Measurements from ENCODE around the gene FN3K.

The FN3K gene

GRCh38 chr17:82734987-82735866 lies at the start of gene FN3K:
TSS of gene FN3K (plus strand) at chr17:82735615. CDS start at chr17:82735637, 22 bp downstream.
- peak; percentile 62 for DNase-seq (ENCODE audit: low spot score)

DNA sequence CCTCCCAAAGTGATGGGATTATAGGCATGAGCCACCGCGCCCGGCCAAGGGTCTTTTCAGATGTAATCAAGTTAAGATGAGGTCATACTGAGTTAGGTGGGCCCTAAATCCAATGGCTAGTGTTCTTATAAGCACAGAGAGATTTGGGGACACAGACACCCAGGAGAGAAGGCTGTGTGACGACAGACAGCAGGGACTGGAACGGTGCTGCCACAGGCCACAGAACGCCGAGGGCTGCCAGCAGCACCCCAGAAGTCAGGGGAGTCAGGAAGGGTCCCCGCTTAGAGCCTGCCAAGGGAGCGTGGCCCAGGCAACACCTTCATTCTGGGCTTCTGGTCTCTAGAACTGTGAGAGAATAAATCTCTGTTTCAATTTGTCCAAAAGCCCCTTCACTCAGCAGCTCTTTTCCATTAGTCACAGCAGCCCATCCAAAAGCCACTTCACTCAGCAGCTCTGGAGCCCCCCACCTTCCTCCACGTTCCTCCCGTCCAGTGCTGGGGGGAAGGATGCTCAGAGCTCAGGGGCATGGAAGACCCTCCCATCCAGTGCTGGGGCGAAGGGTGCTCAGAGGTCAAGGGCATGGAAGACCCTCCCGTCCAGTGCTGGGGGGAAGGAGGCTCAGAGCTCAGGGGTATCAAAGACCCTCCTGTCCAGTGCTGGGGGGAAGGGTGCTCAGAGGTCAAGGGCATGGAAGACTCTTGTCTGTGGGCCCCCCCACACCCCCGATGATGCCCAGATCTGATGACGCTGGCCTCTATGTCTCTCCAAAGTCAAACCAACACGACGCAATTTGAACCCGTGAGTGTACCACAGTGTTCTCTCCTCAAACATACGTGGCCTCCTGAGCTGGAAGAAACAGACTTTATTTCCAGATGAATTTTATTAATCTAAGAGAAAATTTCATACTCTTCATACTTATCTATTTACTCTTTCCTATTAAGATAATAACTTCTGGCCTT lies 48.8 kb upstream of the FN3K start:
- DNase-seq (ENCODE audit: low spot score) = no peak

- DNase-seq (ENCODE audit: low spot score) = peak; percentile 91
Observed at GRCh38 chr17:82687375-82687861, 48.0 kb upstream of the FN3K start.

DNA sequence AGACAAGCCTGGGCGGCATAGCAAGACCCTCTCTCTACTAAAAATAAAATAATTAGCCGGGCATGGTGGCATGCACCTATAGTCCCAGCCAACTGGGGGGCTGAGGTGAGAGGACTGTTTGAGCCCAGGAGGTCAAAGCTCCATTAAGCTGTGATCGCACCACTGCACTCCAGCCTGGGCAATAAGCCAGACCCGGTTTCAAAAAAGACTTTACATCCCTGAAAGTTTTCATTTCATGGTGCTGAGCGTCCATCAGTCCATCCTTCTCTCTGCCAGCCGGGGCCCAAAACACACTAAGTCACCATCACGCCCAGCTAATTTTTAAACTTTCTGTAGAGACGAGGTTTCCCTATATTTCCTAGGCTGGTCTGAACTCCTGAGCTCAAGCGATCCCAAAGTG lies 47.5 kb upstream of the FN3K start:
- peak; percentile 62 for DNase-seq (ENCODE audit: low spot score)

DNA sequence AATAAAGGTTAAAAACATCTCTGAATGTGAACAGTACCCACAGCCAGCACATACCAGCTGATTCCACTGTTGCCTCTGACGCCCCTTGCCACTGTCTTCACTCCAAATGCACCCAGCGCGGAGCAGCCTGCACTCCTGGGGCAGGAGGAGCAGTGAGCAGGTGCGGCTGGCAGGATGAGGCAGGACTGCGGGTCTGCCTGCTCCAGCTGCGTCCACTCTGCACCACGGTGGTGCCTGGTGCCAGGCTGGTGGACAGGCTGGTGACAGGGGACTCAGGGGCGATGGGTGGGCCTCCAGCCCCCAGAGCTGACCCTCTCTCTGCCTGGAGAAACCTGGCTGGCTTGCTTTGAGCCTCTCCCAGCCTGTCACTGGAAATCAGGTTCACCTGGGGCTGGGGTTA lies 46.3 kb upstream of the FN3K start:
- no peak for DNase-seq (ENCODE audit: low spot score)

- no peak for DNase-seq (ENCODE audit: low spot score)
Observed at GRCh38 chr17:82690786-82691489, 44.5 kb upstream of the FN3K start.

DNA sequence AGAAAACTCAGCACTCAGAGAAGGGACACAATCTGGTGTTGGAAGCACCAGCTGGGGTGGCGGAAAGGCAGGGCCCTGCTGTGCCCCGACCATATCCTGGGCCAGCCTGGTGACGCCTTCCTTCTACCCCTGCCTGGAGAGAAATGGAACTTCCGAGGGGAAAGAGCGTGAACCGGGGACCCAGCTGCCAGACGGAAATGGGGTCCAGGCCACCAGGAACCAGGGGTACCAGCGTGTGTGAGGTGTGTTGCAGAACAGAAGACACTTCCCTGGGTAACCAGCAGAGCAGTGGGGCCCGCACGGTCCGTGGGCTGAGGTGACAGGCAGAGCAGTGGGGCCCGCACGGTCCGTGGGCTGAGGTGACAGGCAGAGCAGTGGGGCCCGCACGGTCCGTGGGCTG lies 43.7 kb upstream of the FN3K start:
- no peak for DNase-seq (ENCODE audit: low spot score)

- DNase-seq (ENCODE audit: low spot score) = no peak
Observed at GRCh38 chr17:82692268-82692667, 43.1 kb upstream of the FN3K start.

- DNase-seq (ENCODE audit: low spot score) = no peak
Observed at GRCh38 chr17:82693168-82693867, 42.1 kb upstream of the FN3K start.

DNA sequence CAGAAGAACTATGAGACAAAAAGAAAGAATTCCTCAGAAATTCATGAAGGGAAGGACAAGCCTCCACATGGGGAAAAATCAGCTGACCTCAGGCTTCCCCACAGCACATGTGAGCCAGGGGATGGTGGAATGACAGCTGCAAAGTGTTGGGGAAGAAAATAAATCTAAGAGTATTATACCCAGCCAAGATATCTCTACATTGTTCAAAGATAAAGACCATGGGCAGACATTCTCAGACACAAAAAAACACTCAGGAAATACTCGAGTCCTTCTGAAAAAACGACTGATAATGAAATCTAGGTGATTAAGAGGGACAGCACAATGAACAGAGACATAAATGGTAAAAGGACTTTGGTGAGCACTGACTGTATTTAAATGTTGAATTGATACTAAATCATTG lies 40.8 kb upstream of the FN3K start:
- DNase-seq (ENCODE audit: low spot score) = no peak

DNA sequence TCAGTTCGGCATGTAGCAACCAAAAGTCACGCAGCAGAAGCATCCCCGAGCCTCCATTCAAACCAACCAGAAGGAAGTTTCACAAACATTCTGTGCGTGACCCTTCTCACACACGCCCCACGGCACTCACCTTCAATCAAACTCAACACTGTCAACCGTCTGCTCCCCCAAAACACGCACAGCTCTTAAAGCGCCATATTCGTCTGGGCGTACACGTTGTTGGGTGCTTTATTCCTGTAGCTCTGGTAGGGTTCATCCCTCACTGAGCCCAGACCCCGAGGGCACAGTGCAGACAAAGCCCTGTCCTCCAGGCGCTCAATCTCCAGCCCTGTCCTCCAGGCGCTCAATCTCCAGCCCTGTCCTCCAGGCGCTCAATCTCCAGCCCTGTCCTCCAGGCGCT lies 39.2 kb upstream of the FN3K start:
- DNase-seq (ENCODE audit: low spot score) = no peak

GRCh38 chr17:82696916-82697807 lies 38.3 kb upstream of the FN3K start:
- peak; percentile 13 for DNase-seq (ENCODE audit: low spot score)

DNA sequence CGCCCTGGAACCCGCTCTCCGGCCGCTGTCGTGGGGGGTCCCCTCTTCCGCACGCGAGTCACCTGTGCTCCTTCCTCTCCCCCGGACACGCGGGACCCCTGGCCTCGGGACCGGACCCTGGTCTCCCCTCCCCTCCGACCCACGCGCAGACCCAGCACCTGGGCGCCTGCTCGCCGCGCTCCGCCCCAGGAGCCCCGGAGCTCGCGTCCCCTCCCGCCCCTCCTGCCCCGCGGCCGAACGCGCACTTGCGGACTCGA lies 37.7 kb upstream of the FN3K start:
- no peak for DNase-seq (ENCODE audit: low spot score)

DNA sequence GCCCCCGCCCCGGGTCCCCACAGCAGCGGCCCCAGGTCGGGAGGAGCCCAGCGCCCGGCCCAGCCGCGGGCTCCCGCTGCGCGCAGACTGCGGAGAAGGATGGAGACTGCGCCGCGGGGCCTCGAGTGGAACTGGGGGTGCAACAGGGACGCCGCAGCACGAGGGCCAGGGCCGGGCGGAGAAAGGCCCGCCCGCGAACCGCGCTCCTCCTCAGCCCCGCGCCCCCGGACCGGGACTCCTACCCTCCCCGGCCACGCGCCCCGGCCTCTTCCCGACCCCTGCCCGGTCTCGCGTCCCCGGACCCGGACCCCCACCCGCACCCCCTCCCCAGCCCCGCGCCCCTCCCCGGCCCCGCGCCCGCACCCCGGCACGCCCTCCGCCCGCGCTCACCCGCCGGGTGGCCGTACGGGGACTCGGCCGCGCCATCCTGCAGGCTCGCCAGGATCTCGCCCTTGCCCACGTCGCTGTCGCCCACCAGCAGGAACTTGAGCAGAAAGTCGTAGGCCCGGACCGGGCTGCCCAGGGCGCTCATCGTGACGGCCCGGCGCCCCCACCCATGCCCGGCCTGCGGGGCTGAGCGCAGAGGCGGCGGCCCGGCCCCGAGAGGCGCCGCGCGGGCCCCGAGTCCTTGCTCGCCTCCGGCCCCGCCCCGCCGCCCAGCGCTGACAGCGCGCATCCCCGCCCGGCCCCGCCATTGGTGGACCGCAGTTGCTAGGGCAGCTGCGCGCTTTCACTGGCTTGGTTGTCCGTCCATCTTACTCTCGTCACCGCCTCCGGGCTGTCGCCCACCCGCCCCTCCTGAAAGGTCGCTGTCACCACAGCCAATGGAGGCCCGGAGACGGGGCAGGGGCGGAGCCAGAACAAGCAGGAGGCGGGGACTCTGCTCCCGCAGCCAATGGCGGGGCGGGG lies 37.1 kb upstream of the FN3K start, which contains the start of gene RAB40B:
Gene RAB40B, minus strand, starts transcription at position 634 of the 909 bp plus-strand sequence. Its CDS starts 102 bp downstream, at position 532.
- DNase-seq (ENCODE audit: low spot score) = peak; percentile 99

- no peak for DNase-seq (ENCODE audit: low spot score)
Observed at GRCh38 chr17:82698974-82699442, 36.4 kb upstream of the FN3K start.

DNA sequence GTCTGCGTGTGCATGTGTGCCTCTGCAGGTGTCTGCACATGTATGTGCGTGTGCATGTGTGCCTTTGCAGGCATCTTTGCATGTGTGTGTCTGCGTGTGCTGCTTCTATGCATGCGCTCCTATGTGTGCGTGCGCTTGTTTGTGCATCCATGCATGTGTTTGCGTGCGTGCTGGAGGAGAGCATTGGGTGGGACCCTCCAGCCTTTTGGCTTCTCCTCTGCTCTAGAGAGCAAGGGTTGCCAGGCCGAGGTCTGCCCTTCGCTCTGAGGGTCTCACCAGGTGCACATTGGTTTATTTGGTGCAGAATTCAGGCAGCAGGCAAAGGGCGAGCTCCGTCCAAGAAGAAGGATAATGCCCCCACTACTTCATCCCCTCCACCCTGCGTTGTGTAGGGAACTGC lies 35.9 kb upstream of the FN3K start:
- no peak for DNase-seq (ENCODE audit: low spot score)

DNA sequence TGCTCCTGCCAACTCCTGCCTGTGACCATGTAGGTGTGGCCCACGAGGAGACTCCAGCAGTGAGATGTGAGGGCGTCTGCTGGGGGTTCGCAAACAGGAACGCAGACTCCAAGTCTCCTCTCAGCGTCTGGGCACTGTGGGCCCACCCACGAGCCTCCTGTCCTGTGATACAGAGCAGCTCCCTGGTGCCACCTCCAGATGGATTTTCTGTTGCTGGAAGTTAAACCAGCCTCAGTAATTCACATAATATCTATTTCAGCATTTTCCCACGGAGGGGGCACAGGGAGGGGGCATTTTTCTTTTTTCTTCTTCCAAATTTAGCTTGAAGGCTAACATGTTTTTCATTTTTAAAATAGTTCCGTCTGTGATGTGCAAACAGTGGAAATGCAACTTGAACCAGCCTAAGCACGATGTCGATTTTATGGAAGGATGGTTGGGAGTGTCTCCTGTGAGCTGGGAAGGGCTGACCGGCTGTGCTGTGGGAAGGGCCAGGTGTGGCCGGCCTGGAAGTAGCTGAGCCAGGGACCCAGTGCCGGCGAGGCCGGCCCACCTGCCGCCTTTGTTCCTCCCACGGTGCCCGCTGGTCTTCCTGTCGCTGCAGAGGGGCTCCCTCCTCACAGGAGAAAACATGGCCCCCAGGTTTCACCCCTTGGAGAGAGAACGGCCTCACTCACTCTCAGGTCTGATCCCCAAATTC lies 33.0 kb upstream of the FN3K start:
- DNase-seq (ENCODE audit: low spot score) = no peak

DNA sequence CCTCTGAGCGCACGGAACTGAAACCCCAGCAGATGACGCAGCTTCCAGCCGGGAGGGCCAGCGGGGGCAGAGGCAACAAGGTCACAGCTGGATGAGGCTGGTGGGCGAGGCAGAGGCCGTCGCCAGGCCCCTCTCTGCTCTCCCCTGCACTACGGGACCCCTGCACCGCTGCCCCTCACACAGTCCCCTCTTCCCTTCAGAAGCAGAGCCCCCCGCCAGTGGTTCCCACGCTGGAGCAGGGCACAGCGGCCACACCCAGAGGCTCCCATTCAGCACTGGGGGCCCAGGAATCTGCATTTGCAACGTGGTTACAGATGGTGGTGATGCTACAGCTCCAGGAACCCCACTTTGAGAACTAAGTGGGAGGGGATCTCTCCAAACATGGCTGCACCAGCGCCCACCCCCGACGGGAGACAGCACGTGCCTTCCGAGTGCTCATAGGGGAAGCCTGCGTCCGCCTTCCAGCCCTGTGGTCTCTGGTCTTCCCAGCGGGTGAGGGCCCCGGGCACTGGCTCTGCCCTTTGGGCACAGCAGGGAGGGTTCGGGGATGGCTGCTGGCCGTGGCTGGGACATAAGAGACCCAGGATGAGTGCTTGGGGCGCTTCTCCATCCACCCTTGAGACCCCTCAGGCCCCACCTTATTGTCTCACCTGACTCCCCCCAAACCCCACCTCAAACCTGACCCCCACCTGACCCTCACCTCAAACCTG lies 32.2 kb upstream of the FN3K start:
- no peak for DNase-seq (ENCODE audit: low spot score)

All from kidney tubule cell (primary cell).